ENCODE results near the gene SAPCD2.

Gene SAPCD2

DNA sequence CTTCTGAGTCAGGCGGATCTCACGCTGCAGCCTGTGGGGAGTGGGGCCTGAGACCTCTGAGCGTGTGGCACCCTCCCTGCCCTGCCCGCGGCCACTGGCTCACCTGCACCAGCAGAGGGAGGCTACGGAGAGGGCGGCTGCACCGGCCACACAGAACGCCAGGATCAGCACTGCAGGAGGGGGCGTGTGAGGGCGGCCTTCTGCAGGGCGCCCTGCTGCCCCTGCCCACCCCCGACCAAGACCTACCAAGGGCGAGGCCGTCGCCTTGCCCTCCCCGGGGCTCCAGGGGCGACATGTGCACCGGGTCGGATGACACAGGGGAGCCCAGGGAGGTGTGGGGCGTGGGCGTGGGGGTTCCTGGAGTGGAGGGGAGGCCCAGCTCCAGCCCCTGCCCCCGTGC, 29.8 kb downstream of the SAPCD2 start:
- POLR2A ChIA-PET, result no interaction called here

DNA sequence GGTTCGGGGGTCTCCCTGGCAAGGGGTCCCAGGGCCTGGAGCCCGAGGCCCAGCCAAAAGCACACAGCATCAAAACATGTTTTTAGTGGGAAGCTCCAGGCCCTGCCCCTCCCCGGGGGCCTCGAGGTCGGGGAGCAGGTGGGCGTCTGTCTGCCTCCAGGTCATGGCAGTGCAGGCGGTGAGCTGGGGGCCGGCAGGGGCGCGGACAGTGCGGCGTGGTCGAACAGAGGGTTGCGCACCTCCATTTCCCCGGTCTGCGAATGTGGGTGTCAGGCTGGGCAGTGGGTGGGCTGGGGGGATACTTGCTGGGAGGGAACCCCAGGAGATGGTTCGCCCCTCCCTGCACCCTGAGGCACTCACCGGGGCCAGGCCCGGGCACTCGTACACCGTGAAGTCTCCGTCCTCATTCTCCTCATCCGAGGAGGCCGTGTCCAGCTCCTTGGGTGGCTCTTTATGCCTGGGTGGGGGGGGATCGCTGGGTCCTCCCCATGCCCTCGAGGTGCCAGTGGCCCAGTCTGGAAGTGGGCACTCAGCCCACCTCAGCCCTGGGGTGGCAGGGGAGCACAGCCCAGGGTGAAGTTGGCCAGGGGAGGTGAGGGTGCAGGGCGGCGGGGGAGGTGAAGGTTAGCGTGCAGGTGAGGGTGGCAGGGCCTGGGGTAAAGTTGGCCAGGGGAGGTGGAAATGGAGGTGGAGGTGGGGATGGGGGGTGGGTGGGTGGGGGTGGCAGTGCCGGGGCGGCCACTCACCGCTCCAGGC, 30.6 kb downstream of the SAPCD2 start:
- ChIA-PET POLR2A (no interaction called here), CTCF (interaction anchor here (1.0 to 2.1 kb wide), 4 partner anchors 10 to 92 kb away, joined by 3 to 7 read pairs (median 6); no protein-coding TSS in a partner anchor)
- DNase-seq (ENCODE audit: extremely low spot score), result no peak
- TF ChIP-seq, protein P1, sequence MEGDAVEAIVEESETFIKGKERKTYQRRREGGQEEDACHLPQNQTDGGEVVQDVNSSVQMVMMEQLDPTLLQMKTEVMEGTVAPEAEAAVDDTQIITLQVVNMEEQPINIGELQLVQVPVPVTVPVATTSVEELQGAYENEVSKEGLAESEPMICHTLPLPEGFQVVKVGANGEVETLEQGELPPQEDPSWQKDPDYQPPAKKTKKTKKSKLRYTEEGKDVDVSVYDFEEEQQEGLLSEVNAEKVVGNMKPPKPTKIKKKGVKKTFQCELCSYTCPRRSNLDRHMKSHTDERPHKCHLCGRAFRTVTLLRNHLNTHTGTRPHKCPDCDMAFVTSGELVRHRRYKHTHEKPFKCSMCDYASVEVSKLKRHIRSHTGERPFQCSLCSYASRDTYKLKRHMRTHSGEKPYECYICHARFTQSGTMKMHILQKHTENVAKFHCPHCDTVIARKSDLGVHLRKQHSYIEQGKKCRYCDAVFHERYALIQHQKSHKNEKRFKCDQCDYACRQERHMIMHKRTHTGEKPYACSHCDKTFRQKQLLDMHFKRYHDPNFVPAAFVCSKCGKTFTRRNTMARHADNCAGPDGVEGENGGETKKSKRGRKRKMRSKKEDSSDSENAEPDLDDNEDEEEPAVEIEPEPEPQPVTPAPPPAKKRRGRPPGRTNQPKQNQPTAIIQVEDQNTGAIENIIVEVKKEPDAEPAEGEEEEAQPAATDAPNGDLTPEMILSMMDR (IDR thresholded peaks at IDR 0.05; ENCODE audit: control extremely low read depth, extremely low read depth, low read depth, missing control alignments), result no peak

More for the DNA sequence above, 29.8 kb downstream of the SAPCD2 start:
- CTCF ChIA-PET, result interaction anchor here (1.2 kb wide), 1 partner anchor 11 kb away, joined by 7 read pairs; no protein-coding TSS in a partner anchor
- DNase-seq (ENCODE audit: extremely low spot score), result no peak
- TF ChIP-seq, protein P1 (IDR thresholded peaks at IDR 0.05; ENCODE audit: control extremely low read depth, extremely low read depth, low read depth, missing control alignments), result no peak

DNA sequence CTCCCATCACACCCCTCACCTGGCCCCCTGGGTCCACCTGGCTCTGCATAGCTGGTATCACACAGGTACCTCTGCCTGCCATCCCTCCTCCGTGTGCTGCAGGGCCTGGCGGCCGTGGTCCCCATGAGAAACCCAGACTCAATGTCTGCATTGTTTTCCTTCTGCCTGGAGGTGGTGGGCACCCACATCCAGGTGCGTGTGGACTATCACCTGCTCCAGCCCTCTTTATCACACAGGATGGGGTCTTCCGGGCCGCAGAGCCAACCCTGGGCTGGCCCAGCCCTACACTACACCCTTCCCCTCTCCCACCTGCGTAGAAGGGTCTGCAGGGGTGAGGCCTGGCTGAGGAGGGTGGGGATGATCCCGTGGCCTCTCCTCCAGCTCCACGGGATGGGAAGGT, 31.4 kb downstream of the SAPCD2 start:
- no peak for DNase-seq (ENCODE audit: extremely low spot score)
- ChIA-PET POLR2A (no interaction called here), CTCF (interaction anchor here (1.0 to 2.1 kb wide), 2 partner anchors 9 to 28 kb away, joined by 3 to 6 read pairs; no protein-coding TSS in a partner anchor)
- TF ChIP-seq, protein P1 (IDR thresholded peaks at IDR 0.05; ENCODE audit: control extremely low read depth, extremely low read depth, low read depth, missing control alignments), result no peak

DNA sequence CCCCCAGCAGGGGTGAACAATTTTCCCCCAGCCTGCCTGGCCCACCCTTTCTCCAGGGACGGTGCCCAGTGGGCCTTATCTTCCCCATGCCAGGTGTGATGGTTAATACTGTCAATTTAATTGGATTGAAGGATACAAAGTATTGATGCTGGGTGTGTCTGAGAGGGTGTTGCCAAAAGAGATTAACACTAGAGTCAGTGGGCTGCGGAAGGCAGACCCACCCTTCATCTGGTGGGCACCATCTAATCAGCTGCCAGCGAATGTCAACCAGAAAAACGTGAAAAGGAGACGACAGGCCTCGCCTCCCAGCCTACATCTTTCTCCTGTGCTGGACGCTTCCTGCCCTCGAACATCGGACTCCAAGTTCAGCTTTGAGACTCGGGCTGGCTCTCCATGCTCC, 32.9 kb downstream of the SAPCD2 start:
- POLR2A ChIA-PET, result no interaction called here
- no peak for DNase-seq (ENCODE audit: extremely low spot score)
- CTCF ChIA-PET, result interaction anchor here (1.1 to 9.4 kb wide), 6 partner anchors 9 to 199 kb away, joined by 3 to 202 read pairs (median 54); partner anchors contain the start of genes C8G, FBXW5, NPDC1 and SAPCD2
- TF ChIP-seq, protein P1 (IDR thresholded peaks at IDR 0.05; ENCODE audit: control extremely low read depth, extremely low read depth, low read depth, missing control alignments), result no peak

DNA sequence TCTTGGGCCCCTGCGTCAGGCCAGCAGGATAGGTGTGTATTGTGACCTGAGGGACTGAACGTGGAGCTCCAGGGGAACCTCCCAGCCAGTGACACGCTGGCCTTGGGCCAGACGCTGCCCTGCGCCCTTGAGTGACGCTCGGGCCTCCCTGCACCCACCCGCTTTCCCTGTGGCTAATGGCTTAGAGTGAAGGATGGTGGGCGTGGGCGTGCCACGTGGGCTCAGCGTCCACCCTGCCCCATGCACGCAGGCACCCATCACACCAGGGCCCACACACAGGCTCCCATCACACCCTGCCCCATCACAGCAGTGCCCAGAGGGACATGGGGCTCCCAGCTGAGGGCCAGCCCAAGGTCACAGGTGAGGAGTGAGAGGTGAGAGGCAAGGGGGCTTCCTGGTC, 33.3 kb downstream of the SAPCD2 start:
- ChIA-PET POLR2A (no interaction called here), CTCF (interaction anchor here (1.3 to 9.4 kb wide), 5 partner anchors 12 to 200 kb away, joined by 3 to 202 read pairs (median 68); partner anchors contain the start of genes C8G, FBXW5, NPDC1 and SAPCD2)
- no peak for DNase-seq (ENCODE audit: extremely low spot score)
- TF ChIP-seq, protein P1 (IDR thresholded peaks at IDR 0.05; ENCODE audit: control extremely low read depth, extremely low read depth, low read depth, missing control alignments), result no peak

DNA sequence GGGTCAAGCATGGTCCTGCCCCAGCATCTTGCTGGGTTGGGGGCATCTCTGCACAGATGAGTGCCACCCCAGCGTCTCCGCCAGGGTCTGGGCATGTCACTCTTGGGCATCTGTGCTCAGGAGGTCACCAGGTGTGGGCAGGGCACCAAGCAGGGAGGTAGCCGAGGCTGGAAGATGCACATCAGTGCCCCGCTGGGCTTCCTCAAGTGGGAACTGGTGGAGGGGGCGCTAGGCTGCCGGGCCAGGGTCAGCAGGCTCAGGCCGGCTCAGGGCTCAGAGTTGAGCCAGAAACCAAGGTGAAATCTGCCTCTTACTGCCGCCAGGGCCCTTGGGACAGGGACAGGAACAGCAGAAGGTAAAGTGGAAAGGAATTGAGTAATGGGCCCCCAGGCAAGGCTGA, 34.4 kb downstream of the SAPCD2 start:
- POLR2A ChIA-PET, result interaction anchor here (0.7 kb wide), 1 partner anchor 205 kb away, joined by 3 read pairs; the partner anchor contains the start of gene TUBB4B

More for the DNA sequence above, 34.4 kb downstream of the SAPCD2 start:
- CTCF ChIA-PET, result interaction anchor here (0.7 to 9.4 kb wide), 49 partner anchors 8 to 268 kb away, joined by 3 to 202 read pairs (median 7); partner anchors contain the start of genes AJM1, C8G, CLIC3 and FBXW5
- TF ChIP-seq, protein P1 (IDR thresholded peaks at IDR 0.05; ENCODE audit: control extremely low read depth, extremely low read depth, low read depth, missing control alignments), result no peak
- no peak for DNase-seq (ENCODE audit: extremely low spot score)

Data from GM10248 (cell line).